Measurements from ENCODE around the gene ZIC4. TPM values are rescaled to one million over a fixed set of nuclear protein-coding genes. Genes with fewer than 3 reads are reported as not detected.

Gene ZIC4
- total and polyA plus RNA-seq, 9 of the 15 experiments (the other 6 are each of a cell fraction or from before 2014, with no cell fraction given), result not detected

DNA sequence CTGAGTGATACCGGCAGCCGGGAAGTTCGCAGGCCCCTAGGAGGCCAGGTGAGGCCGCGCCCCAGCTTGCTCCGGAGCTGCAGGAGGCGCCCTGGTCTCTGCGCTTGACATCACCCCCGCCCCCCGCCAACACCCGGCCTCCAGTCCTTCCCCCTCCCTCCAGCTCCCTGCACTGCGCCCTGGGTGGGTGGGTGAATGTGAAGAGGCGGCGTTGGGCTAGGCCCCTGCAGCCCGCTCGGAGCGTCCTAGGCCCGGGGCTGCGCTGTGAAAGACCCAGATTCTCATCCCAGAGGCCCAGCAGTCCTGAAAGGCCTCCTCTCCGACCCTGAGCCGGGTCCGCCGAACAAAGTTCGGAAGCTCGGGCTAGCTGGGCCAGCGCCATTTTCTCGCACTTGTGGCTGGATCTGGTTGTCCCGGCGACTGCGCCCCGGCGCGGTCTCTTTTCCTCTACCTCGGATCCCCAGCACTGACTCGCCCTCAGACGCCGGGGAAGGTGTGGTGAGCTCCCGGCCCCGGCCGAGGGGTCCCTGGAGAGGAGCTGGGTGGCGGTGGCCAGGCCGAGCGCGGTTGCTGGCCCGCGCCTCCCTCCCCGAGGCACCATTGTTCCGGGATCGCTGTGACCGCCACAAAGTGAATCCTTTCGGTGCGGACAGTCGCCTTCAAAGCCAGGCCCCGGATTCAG is 12.9 kb downstream of the ZIC4 start (continued):
- TF ChIP-seq ZNF830 (CRISPR knock-in tag; IDR thresholded peaks at IDR 0.05), result no peak
- TF ChIP-seq, protein P1, sequence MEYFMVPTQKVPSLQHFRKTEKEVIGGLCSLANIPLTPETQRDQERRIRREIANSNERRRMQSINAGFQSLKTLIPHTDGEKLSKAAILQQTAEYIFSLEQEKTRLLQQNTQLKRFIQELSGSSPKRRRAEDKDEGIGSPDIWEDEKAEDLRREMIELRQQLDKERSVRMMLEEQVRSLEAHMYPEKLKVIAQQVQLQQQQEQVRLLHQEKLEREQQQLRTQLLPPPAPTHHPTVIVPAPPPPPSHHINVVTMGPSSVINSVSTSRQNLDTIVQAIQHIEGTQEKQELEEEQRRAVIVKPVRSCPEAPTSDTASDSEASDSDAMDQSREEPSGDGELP (CRISPR knock-in tag; IDR thresholded peaks at IDR 0.05; ENCODE audit: borderline replicate concordance), result peak; percentile 12; the same call in 1 of the 2 replicates
- TF ChIP-seq RBFOX2 (IDR thresholded peaks at IDR 0.05; ENCODE audit: low read depth, low read length), result 0 out of 2 replicates have a peak, but pooled peaks have one; percentile 25
- TF ChIP-seq RNF2 (IDR thresholded peaks at IDR 0.05), result no peak
- peak; percentile 41 for TF ChIP-seq ZFX (CRISPR knock-in tag; IDR thresholded peaks at IDR 0.05)

DNA sequence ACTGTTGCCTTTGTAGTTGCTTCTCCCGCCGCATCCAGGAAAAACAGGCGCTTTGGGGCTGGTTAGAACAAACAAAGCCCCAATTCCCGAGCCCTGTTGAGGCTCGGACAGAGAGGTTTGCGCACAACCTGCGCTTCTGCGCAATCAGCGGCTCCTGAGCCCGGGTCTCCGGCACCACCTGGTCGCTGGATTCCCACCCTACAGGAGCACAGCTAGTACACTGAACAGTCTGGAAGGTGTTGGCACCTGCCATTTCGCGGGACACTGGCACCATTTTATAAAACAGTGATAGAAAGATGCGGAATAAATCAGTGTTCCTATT is 13.8 kb downstream of the ZIC4 start:
- ChIA-PET CTCF (ENCODE audit: low intra/inter-chr PET ratio) (no interaction called here), POLR2A (no interaction called here)
- in situ Hi-C loops (cut with MboI) (loop anchor here (25.0 kb wide), 1 partner anchor 1545 kb away; no protein-coding TSS in a partner anchor), intact Hi-C loops (cut with micrococcal nuclease) (no loop called here)
- H3K4me1 ChIP-seq (replicated peaks in 1 of 2; ENCODE audit: control insufficient read depth in 2 of 2, insufficient read depth in 2 of 2, low read length in 2 of 2), result peaks cover 0 to 25% of the 10 kb centered on the region in 2 experiments; a peak in 2 of 5 replicates
- H3K27ac ChIP-seq (ENCODE audit: extremely low read depth, low read depth, low read length), result no peak overlapping the region
- H3K27me3 ChIP-seq (ENCODE audit: control insufficient read depth in 2 of 2, insufficient read depth in 2 of 2, low read length in 2 of 2), result peaks cover 7 to 70% of the 10 kb centered on the region in 2 experiments; a peak in 4 of 5 replicates
- H3K4me2 ChIP-seq (ENCODE audit: insufficient read depth, low read length), result no peak overlapping the region
- H3K9me1 ChIP-seq (ENCODE audit: control insufficient read depth, insufficient read depth, low read length), result no peaks in the 10 kb centered on the region
- no peak overlapping the region for H3K4me3 ChIP-seq
- no peaks in the 10 kb centered on the region for H3K36me3 ChIP-seq (ENCODE audit: control insufficient read depth, insufficient read depth, low read length)
- no peaks in the 10 kb centered on the region for H4K20me1 ChIP-seq (replicated peaks; ENCODE audit: control insufficient read depth, insufficient read depth, low read length)
- H3K9me3 ChIP-seq (replicated peaks; ENCODE audit: control insufficient read depth, insufficient read depth, low read depth, low read length), result no peaks in the 10 kb centered on the region
- no peak overlapping the region for H2AFZ ChIP-seq (ENCODE audit: low read depth, low read length)
- TF ChIP-seq, protein P2, sequence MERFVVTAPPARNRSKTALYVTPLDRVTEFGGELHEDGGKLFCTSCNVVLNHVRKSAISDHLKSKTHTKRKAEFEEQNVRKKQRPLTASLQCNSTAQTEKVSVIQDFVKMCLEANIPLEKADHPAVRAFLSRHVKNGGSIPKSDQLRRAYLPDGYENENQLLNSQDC (CRISPR knock-in tag; IDR thresholded peaks at IDR 0.05), result no peak
- TF ChIP-seq HNRNPLL (IDR thresholded peaks at IDR 0.05; ENCODE audit: low read depth, low read length, poor library complexity, severe bottlenecking), result peak; percentile 47
- WGBS (ENCODE audit: insufficient coverage, low coverage, missing lambda C conversion rate), result 5% methylated on average over 15 of the region's 15 CpGs
- DNase-seq (ENCODE audit: extremely low read depth in 1 of 4, low spot score in 3 of 4) (no peak), FAIRE-seq (no peak), ATAC-seq (no peak)
- BruUV-seq (replicated peaks), result no TSS peak
- no peaks in the 10 kb centered on the region for H3K79me2 ChIP-seq (ENCODE audit: control insufficient read depth, insufficient read depth, low read length)
- H3K9ac ChIP-seq (ENCODE audit: insufficient read depth in 1 of 2, low read depth in 2 of 2, low read length in 2 of 2), result no peak overlapping the region

Measured in K562 (cell line).